ENCODE results near the gene HOMEZ. TPM values are rescaled to one million over a fixed set of nuclear protein-coding genes. Genes with fewer than 3 reads are reported as not detected.

The HOMEZ gene
- total and polyA plus RNA-seq, 10 of the 15 experiments (the other 5 are each of a cell fraction or from before 2014, with no cell fraction given): 2.6 to 19.3 (median 13.0) TPM

DNA sequence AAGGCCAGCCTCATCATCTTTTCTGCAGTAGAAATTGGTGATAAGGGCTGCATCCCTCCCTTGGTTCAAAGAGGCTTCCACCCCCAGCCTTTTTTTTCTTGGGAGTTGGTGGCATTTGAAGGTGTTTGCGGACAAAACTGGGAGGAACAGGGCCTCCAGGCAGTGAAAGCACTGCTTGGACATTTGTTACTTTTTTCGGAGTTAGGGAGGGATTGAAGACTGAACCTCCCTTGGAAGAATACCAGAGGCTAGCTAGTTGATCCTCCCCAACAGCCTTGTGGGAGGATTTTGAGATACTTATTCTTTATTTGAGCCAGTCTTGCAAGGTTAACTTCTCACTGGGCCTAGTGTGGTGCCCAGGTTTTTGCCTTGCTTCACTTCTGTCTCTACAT lies 38.5 kb upstream of the HOMEZ start:
- no peak overlapping the region for H3K9ac ChIP-seq (ENCODE audit: control insufficient read depth, insufficient read depth, low read length)
- in situ Hi-C loops (cut with MboI) (loop anchor here (5.0 to 25.0 kb wide), 2 partner anchors 233 to 788 kb away; partner anchors contain the start of genes DCAF11, NRL and THTPA), intact Hi-C loops (cut with micrococcal nuclease; ENCODE audit: unreplicated experiment) (loop anchor here (5.0 kb wide), 2 partner anchors 143 to 233 kb away; partner anchors contain the start of genes NGDN and THTPA)
- ChIA-PET POLR2A (interaction anchor here (5.5 kb wide), 1 partner anchor 22 kb away, joined by 98 read pairs; the partner anchor contains the start of gene PPP1R3E), CTCF (interaction anchor here (0.6 to 7.2 kb wide), 3 partner anchors 23 to 235 kb away, joined by 3 to 77 read pairs (median 27); partner anchors contain the start of gene PPP1R3E), RAD21 (ENCODE audit: unreplicated experiment) (no interaction called here), SMC1A (ENCODE audit: uncharacterized antibody, unreplicated experiment) (interaction anchor here (1.0 kb wide), 1 partner anchor 10 kb away, joined by 3 read pairs; no protein-coding TSS in a partner anchor)
- no peak overlapping the region for H3K4me3 ChIP-seq
- no peak overlapping the region for H3K27ac ChIP-seq (ENCODE audit: control insufficient read depth, insufficient read depth)
- no peaks in the 10 kb centered on the region; the same call in 1 of the 2 replicates for H4K20me1 ChIP-seq (ENCODE audit: control insufficient read depth, insufficient read depth)
- H3K9me3 ChIP-seq (replicated peaks; ENCODE audit: control insufficient read depth, insufficient read depth, low read length): no peaks in the 10 kb centered on the region
- no TSS peak for BruUV-seq (replicated peaks)
- H2AFZ ChIP-seq (ENCODE audit: control insufficient read depth, low read depth, low read length): no peak overlapping the region
- H3K36me3 ChIP-seq (ENCODE audit: control insufficient read depth in 2 of 2, insufficient read depth in 2 of 2, low read length in 1 of 2): peaks cover 10 to 18% of the 10 kb centered on the region in 2 experiments
- no peaks in the 10 kb centered on the region for H3K27me3 ChIP-seq (replicated peaks in 1 of 2; ENCODE audit: control insufficient read depth in 2 of 2, insufficient read depth in 2 of 2, low read length in 1 of 2)
- peaks cover 23% of the 10 kb centered on the region for H3K79me2 ChIP-seq (ENCODE audit: control insufficient read depth, insufficient read depth, low read length)
- H3K4me1 ChIP-seq (ENCODE audit: control insufficient read depth, insufficient read depth, low read length): peaks cover 13% of the 10 kb centered on the region
- FAIRE-seq: no peak
- no peak overlapping the region for H3K4me2 ChIP-seq (ENCODE audit: control insufficient read depth, insufficient read depth)
- no peak for DNase-seq (ENCODE audit: low read depth, low spot score)
- ATAC-seq: no peak
- TF ChIP-seq RAD51 (IDR thresholded peaks at IDR 0.05): no peak
- no peak for TF ChIP-seq BACH1 (IDR thresholded peaks at IDR 0.05; ENCODE audit: borderline replicate concordance)
- TF ChIP-seq, protein P1, sequence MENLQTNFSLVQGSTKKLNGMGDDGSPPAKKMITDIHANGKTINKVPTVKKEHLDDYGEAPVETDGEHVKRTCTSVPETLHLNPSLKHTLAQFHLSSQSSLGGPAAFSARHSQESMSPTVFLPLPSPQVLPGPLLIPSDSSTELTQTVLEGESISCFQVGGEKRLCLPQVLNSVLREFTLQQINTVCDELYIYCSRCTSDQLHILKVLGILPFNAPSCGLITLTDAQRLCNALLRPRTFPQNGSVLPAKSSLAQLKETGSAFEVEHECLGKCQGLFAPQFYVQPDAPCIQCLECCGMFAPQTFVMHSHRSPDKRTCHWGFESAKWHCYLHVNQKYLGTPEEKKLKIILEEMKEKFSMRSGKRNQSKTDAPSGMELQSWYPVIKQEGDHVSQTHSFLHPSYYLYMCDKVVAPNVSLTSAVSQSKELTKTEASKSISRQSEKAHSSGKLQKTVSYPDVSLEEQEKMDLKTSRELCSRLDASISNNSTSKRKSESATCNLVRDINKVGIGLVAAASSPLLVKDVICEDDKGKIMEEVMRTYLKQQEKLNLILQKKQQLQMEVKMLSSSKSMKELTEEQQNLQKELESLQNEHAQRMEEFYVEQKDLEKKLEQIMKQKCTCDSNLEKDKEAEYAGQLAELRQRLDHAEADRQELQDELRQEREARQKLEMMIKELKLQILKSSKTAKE (IDR thresholded peaks at IDR 0.05; ENCODE audit: low read depth, poor library complexity, severe bottlenecking): no peak
- no peak for TF ChIP-seq CHD1 (IDR thresholded peaks at IDR 0.05; ENCODE audit: low read depth, low read length)
- TF ChIP-seq BHLHE40 (IDR thresholded peaks at IDR 0.05; ENCODE audit: borderline replicate concordance in 1 of 2, low read depth in 2 of 2, low read length in 1 of 2): no peak
- TF ChIP-seq STAT3 (IDR thresholded peaks at IDR 0.05; ENCODE audit: low read depth, low read length): no peak
- no peak for TF ChIP-seq ZZZ3 (IDR thresholded peaks at IDR 0.05; ENCODE audit: control insufficient read depth, insufficient read length, low read depth)
- no peak for TF ChIP-seq ZBED1 (IDR thresholded peaks at IDR 0.05; ENCODE audit: borderline replicate concordance)
- TF ChIP-seq ZNF274 (IDR thresholded peaks at IDR 0.05; ENCODE audit: insufficient read depth, insufficient read length): no peak
- TF ChIP-seq, protein P2, sequence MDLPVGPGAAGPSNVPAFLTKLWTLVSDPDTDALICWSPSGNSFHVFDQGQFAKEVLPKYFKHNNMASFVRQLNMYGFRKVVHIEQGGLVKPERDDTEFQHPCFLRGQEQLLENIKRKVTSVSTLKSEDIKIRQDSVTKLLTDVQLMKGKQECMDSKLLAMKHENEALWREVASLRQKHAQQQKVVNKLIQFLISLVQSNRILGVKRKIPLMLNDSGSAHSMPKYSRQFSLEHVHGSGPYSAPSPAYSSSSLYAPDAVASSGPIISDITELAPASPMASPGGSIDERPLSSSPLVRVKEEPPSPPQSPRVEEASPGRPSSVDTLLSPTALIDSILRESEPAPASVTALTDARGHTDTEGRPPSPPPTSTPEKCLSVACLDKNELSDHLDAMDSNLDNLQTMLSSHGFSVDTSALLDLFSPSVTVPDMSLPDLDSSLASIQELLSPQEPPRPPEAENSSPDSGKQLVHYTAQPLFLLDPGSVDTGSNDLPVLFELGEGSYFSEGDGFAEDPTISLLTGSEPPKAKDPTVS (IDR thresholded peaks at IDR 0.05; ENCODE audit: low read depth, low read length): no peak
- no peak for TF ChIP-seq ZNF622 (IDR thresholded peaks at IDR 0.05)
- no peak for TF ChIP-seq YY1 (IDR thresholded peaks at IDR 0.05; ENCODE audit: low read depth, low read length)
- TF ChIP-seq NFIC (IDR thresholded peaks at IDR 0.05; ENCODE audit: low read depth, low read length): no peak
- TF ChIP-seq, protein P3, sequence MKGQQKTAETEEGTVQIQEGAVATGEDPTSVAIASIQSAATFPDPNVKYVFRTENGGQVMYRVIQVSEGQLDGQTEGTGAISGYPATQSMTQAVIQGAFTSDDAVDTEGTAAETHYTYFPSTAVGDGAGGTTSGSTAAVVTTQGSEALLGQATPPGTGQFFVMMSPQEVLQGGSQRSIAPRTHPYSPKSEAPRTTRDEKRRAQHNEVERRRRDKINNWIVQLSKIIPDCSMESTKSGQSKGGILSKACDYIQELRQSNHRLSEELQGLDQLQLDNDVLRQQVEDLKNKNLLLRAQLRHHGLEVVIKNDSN (IDR thresholded peaks at IDR 0.05; ENCODE audit: borderline replicate concordance, extremely low read length, insufficient read depth, low read depth, low read length): no peak
- no peak for TF ChIP-seq POLR2A (IDR thresholded peaks at IDR 0.05; ENCODE audit: low read depth, low read length)
- TF ChIP-seq RCOR1 (conservative IDR thresholded peaks at IDR 0.05; ENCODE audit: low read depth, low read length): no peak
- TF ChIP-seq TCF7 (IDR thresholded peaks at IDR 0.05; ENCODE audit: borderline replicate concordance): no peak
- no peak for TF ChIP-seq HDAC6 (IDR thresholded peaks at IDR 0.05; ENCODE audit: unreplicated experiment)
- no peak for TF ChIP-seq MYB (IDR thresholded peaks at IDR 0.05; ENCODE audit: borderline replicate concordance, low read depth, low read length)
- 100% methylated on average over 2 of the region's 2 CpGs for WGBS (ENCODE audit: insufficient coverage, insufficient replicate concordance, low lambda C conversion rate, missing lambda C conversion rate)

All from GM12878 (cell line).